Cerebellar cortex (tissue), 1 donor: ENCODE results near the gene POLR2J3.
"Not testable (repeated sequence)": the region's sequence is repeated elsewhere in the genome, so short reads cannot be mapped to it uniquely, and the experiment has no call there.

Experiments used
- DNase-seq: peaks from one replicate; pipeline ENCODE4 v3.0.0-alpha.2; 2015; ENCODE audit warnings: low spot score

POLR2J3 gene

DNA sequence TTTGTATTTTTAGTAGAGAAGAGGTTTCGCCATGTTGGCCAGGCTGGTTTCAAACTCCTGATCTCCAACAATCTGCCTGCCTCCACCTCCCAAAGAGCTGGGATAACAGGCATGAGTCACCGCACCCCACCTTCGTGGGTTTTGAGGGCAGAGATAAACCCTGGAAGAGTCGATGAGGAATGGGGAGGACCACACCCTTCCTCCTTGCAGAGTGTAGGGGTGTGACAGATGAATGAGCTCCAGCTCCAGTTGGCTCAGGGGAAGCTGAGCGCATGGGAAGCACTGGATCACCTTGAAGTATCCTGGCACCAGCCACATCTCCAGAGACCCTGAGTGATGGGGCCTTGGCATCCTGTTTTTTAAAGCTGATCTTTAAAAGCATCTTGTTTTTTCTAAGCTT is 11.1 kb upstream of the POLR2J3 start:
- not testable (repeated sequence) for DNase-seq

DNA sequence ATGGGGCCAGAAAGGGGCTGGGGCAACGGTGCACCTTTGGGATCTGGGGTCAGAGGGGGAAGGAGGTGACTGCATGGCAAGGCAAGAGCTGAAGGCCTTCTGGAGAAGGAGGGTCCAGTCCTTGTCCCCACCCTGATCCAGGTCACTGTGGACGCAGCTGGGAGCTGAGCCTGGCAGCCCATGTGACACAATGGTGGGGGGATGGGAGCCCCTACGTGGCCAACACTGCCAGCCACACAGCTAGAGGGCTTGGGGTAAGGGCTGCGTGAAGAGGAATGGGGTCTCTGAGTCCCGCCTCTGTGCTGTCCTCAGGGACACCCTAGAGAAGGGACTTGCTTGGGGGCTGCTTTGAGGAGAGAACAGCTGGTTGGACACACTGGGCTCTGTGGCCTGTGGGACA is 9.3 kb upstream of the POLR2J3 start:
- not testable (repeated sequence) for DNase-seq

DNA sequence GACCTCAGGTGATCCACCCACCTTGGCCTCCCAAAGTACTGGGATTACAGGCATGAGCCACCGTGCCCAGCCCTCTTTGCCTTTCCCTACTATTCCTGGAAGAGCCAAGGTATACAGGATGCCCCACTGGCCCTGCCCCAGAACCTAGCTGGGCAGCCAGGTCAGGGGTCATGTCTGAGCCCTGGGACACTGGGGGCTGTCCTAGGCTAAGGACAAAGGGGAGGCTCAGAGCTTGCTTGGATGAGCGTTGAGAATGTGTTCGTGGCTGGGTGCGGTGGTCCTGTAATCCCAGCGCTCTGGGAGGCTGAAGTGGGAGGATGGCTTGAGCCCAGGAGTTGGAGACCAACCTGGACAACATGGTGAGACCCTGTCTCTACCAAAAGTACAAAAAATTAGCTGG is 6.1 kb upstream of the POLR2J3 start:
- DNase-seq, result not testable (repeated sequence)

DNA sequence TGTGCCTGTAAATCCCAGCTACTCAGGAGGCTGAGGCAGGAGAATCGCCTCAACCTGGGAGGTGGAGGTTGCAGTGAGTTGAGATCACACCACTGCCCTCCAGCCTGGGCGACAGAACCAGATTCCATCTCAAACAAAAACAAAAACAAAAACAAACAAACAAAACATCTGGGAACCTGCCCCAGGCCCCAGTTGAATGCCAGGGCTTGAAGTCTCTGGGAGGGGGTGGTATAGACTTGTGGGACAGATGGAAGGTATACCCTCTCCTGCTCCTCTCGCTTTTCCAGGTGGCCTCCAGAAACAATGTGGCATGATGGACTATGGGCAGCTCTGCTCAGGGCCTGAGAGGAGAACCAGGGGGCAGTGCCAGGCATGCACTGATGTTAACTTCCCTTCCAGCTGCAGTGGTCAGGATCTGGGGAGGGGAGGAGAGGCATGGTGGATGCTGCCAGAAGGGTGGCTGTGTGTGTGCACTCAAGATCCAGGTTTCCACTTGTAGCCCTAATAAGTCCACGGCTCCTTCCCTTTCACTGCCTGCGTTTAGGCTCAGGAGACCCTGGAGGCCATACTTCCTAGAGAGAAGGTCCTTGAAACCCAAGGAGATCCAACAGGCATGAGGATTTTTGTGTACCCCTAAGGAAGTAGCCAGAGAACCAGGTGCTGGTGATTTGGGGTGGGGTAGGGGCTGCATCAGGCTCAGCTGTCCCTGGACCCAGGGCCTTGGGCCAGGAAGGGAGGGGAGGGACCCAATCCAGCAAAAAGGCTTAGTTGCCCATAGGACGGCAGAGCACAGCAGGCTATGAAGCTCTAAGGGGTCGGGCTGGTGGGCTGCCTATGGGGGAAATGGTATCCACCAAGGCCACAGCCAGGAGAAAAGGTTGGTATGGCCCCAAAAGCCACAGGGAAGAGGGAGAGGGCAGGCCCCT is 5.2 kb upstream of the POLR2J3 start:
- not testable (repeated sequence) for DNase-seq

DNA sequence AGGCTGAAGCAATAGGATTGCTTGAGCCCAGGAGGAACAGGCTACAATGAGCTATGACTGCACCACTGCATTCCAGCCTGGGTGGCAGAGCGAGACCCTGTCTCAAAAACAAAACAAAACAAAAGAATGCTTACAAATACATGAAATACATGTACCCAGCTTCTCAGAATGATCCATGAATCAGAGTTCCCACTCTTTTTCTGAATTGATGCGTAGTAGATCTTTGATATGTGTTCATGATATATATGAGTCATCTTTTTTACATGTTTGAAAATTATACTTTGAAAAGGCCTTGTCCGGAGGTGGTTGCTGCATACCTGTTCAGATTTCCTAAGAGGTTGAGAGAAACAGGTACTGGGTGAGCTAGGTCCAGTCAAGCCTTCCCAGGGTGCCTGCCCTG is 4.0 kb upstream of the POLR2J3 start:
- DNase-seq, result not testable (repeated sequence)

DNA sequence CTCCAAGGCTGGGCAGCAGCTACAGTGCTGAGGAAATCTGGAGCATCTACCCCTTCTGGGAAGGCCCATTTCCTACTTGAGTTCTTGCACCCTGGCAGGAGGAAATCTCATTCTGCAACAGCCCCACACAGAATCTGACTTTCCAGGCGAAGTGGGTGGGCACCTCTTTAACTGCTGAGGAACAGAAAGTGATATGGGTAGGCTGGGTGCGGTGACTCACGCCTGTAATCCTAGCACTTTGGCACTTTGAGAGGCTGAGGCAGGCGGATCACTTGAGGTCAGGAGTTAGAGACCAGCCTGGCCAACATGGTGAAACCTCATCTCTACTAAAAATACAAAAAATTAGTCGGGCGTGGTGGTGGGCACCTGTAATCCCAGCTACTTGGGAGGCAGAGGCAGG is 2.2 kb upstream of the POLR2J3 start:
- DNase-seq, result not testable (repeated sequence)

DNA sequence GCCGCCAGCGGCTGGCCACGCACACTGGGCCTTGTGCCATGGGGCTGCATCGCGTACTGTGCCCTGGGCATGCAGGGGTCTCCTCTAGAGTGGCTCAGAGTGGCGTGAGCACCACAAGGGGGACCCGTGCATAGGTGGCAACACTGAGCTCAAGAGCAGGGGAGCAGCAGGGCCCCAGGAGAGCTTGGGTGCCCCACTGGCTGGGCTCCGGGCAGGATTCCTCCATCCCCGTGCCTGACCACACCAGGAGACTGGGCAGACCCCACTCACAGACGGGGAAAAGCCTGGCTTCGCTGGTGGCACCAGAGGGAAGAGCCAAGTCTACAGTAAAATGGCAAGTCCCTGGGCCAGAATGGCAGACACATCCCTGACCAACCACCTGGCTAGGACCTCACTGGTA is 3.8 kb downstream of the POLR2J3 start:
- not testable (repeated sequence) for DNase-seq

DNA sequence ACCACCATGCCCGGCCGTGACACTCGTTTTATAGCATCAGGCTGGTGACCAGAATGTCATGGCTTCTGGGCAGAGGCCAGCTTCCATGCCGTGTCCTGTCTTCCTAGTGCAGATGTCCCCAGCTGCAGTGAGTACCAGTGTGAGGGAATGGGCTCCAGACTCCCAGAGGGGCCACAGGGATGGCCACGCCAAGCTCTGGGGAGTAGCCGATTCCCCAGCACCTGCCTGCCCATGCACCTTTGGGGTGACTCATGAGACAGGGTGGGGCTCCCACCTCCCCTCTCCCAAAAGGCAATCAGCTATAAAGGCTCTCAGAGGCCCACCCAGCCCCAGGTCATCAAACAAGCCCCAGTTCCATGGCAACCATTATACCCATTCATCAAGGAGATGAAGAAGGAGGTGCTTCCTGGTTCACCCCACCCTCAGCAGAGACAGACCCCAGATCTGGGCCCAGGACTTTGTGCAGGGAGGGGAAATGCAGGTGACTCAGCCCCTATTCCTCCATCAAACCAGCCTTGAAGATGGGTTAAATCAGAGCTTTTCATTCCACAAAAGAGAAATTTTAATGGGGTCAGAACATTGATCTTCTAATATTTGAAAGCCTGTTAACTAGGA is 21.5 kb downstream of the POLR2J3 start, which contains the start of gene SPDYE2:
TSS of gene SPDYE2 (plus strand) at position 419 of the 615 bp plus-strand sequence. CDS start 2,030 bp downstream, outside the sequence.
- DNase-seq, result not testable (repeated sequence)

DNA sequence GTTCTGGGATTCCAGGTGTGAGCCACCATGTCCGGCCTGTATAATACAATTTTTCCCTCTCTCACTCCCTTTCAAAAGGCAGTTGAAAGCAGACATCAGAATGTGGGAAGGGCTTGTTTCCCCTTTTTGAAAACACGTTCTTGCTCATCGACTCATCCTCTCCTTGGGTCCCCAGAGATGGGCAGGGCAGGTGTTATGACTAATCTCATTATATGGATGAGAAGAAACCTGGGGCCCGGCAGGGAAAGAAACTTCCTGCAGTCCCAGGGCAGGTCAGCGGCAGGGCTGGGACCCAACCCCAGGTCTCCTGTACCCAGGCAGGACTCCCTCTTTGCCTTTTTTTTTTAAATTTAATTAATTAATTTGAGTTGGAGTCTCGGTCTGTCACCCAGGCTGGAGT is 26.0 kb downstream of the POLR2J3 start:
- not testable (repeated sequence) for DNase-seq

DNA sequence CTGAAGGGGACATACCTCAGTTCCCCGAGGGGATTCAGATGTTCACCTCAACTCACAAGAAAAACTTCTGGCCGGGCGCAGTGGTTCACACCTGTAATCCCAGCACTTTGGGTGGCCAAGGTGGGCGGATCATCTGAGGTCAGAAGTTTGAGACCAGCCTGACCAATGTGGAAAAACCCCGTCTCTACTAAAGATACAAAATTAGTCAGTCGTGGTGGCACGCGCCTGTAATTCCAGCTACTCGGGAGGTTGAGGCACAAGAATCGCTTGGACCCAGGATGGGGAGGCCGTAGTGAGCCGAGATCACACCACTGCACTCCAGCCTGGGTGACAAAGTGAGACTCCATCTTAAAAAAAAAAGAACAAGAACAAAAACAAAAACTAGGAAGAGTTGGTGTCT is 27.1 kb downstream of the POLR2J3 start:
- not testable (repeated sequence) for DNase-seq

DNA sequence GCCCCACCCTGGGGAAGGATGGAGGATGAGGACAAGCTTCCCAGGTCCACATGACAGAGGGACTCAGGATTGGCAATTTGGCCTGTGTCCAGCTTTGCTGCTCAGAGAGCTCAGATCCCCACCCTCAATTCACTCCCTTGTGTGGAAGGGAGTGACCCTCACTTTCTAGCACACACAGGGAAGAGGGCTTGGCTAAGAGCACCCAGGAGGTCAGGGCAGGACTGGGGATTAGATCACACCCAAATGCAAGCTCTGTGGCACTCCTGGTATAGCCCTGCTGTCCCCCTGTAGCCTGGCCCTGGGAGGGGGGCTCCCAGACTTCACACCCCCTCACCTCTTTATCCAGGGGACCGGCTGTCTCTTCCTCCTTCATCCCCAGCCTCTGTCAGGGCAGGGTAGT is 28.0 kb downstream of the POLR2J3 start:
- DNase-seq, result not testable (repeated sequence)

DNA sequence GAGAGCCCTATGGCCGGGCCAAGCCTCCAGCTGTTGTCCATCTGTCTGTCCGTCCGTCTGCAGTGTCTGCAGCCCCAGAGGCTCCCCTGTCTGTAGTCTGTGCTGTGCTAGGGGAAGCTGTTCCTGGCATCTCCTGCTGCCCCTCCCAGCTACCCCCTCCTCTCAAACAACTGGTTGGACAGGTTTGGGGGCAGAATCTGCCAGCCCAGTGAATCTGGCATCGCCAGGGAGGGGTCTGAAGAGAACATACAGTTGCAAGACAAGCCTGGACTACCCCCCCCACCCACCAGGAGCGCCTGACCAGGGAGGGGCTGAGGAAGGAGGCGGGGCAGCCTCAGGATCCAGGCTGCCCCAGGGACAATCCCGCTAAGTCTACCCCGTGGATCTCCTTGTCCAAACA is 28.8 kb downstream of the POLR2J3 start, which contains the start of gene UPK3BL2:
TSS of gene UPK3BL2 (minus strand) at position 101 of the 400 bp plus-strand sequence. CDS start at position 41, 60 bp downstream.
- DNase-seq, result not testable (repeated sequence)

DNA sequence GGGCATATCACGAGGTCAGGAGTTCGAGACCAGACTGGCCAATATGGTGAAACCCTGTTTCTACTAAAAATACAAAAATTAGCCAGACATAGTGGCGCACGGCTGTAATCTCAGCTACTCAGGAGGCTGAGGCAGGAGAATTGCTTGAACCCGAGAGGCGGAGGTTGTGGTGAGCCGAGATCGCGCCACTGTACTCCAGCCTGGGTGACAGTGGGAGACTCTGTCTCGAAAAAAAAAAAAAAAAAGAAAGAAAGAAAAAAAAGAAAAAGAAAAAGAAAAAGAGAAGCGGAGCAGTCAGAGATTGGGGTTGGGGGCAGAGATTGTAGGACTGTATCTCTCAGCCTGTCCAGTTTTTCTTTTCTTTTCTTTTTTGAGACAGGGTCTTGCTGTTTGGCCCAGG is 29.6 kb downstream of the POLR2J3 start:
- not testable (repeated sequence) for DNase-seq

DNA sequence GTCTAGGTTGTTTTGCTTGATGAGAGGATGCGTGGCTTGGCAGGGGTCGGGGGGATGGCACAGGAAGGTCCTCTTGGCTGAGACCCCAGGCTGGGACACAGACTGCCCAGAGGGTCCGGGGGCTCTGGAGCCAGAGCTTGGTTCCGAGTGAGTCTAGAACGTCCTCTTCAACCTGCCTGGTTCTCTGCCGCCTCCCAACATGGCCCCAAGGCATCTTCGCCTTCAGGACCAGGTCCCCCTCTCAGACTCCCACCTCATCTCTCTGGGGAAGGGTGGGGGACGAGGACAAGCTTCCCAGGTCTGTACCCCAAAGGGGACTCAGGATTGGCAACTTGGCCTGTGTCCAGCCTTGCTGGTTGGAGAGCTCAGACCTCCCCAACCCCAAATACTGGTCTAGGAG is 30.3 kb downstream of the POLR2J3 start:
- DNase-seq, result not testable (repeated sequence)

DNA sequence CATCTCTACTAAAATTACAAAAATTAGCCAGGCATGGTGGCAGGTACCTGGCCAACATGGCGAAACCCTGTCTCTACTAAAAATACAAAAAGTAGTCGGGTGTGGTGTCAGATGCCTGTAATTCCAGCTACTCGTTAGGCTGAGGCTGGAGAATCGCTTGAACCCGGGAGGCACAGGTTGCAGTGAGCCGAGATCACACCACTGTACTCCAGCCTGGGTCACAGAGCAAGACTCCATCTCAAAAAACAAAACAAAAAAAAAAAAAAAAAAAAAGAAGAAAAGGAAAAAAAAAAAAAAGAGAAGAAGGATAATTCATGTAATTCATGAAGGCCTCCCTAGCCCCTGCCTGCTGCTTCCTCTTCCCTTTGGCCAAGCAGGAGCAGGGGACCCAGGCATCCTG is 31.8 kb downstream of the POLR2J3 start:
- not testable (repeated sequence) for DNase-seq

DNA sequence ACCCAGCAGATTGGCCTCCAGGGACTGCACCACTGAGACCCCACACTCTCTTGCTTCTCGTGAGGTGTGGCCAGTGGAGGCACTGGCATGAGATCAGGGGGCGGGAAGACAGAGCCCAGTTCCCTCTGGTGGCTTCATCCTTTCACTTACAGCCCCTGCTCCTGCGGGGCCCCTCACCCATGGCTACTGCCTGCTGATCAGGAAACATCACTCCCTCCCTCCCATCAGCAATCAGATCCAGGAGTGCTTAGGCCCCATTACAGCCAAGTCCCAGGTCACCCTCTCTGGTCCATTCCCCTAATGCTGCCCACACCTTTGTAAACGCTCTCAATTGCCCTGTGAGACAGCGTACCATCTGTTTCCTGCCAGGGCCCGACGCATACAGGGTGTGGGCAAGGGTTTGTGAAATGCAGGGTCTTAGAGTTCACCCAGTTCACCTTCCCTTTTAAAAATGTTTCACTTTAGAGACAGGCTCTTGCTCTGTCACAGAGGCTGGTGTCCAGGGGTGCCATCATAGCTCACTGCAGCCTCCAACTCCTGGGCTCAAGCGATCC is 37.2 kb downstream of the POLR2J3 start:
- DNase-seq, result not testable (repeated sequence)

DNA sequence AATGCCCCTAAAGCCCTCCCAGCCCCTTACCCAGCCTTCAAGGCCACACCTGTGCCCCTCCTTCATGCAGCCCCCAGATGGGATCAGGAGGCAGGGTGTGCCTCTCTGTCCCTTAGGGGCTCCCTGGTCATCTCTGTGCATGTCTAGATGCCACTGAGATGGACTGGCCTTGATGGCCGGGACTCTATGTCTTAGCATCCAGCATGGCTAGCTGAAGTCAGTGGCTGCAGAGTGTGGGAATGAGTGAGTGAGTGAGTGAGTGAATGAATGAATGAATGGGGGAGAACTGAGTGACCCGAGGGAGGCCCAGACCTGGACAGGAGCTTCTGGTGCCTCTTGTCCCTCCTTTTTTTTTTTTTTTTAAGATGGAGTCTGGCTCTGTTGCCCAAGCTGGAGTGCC is 40.3 kb downstream of the POLR2J3 start:
- DNase-seq, result not testable (repeated sequence)

DNA sequence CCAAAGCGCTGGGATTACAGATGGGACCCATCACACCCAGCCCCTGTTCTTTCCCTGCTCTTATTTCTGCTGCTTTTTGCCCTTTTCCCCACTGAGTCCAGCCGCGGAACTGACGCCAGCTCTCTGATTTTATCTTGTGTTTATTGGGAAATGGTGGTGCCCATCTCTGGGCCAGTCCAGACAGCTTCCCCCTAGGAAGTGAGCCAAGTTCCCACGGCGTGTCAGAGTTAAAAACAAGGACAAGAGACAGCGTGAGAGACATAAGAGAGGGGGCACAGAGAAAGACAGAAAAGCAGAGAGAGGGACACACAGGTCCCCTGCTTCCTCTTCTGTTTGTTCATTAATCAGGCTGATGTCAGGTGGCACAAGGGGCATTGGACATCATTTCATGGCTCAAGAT is 40.8 kb downstream of the POLR2J3 start:
- not testable (repeated sequence) for DNase-seq

DNA sequence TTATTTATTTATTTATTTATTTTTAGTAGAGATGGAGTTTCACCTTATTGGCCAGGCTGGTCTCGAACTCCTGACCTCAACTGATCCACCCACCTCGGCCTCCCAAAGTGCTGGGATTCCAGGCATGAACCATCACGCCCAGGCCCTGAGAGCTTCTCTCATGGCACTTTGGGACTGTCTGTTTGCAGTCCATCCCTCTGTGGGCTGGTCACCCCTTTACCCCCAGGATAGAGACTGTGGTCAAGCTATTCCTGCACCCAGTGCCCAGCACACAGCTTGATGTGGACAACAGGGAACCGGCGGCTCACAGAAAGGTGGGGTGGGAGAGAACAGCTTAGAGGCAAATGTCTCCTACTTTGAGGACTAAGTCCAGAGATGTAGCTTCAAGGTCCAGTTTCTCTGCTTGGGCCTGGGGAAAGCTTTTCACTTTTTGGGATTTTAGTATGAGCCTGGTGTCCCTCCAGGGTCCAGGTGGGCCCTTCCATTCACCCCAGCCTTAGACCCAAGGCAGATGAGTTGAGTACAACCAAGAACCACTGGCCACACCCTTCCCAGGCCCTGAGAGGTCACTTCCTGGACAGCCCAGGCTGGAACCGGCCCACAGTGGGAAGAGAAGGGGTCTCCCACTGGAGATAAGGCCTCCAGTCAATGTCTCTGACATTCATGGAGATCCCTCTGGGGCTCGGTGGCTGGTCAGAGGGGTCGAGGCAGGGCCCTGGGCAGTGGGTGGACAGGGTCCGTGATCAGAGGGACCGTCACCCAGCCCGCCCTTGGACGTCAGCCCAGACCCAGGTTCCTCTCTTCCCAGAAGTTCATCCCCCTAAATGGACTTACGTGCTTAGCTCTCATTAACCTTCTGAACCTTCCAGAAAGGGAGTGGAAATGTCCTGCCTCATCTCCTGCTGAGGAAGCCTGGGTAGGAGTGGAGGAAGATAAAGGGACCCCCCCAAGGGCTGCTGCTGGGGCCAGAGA is 44.3 kb downstream of the POLR2J3 start:
- DNase-seq, result not testable (repeated sequence)

DNA sequence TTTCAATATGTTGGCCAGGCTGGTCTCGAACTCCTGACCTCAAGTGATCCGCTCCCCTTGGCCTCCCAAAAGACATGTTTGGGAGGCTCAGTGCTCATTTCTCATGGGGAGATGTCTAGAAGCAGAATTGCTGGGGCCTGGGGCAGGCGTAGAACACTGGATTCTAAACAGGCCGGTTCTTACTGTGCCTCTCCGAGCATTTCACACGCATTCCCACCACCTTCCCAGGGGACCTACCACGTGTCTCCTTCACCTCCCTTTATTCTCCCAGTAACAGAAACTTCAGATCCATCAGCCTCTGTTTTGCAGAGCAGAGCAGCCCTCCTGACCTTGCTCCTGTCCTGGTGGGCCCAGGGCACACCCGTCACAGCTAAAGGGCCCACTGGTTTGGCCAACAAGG is 45.2 kb downstream of the POLR2J3 start:
- not testable (repeated sequence) for DNase-seq

DNA sequence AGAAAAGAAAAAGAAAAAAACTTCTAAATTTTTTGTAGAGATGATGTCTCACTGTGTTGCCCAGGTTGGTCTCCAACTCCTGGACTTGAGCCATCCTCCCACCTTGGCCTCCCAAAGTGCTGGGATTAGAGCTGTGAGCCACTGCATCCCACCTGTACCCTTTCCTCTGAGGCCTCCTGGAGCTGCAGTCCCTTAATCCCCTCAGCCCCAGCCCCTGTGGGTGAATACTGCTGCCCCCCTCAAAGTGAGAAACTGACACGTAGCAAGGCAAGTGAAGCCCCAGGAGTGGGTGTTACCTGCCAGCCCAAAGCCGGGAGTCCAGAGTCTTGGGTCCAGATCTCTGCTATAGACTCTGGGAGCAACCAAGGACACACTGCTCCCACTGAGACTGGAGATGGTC is 47.6 kb downstream of the POLR2J3 start:
- not testable (repeated sequence) for DNase-seq
